Ovary (tissue), 3 donors: ENCODE measurements around the gene SORBS1.

Experiments used
- EP300 ChIP-seq: sonication (generic); formaldehyde crosslinking; IDR thresholded peaks from one replicate; pipeline ENCODE4 v1.6.1; 2017; ENCODE audit warnings: antibody characterized with exemption
- POLR2A ChIP-seq: fragments of 450-650 bp; IDR thresholded peaks from one replicate; pipeline ENCODE4 v1.6.1; 2017; ENCODE audit warnings: antibody characterized with exemption, mild to moderate bottlenecking, moderate library complexity
- TF ChIP-seq, protein P1 (sequence below), 3 donors: fragments of 450-650 bp in 2 of 3; fragments of 200-600 bp in 1 of 3; IDR thresholded peaks; one replicate each; pipeline versions ENCODE4 v1.5.1 to v1.8.0; 2016 to 2022; ENCODE audit warnings: antibody characterized with exemption in 3 of 3, mild to moderate bottlenecking in 1 of 3
- donor health status: DM: no; HTN: no; CAD: no.

DNA sequence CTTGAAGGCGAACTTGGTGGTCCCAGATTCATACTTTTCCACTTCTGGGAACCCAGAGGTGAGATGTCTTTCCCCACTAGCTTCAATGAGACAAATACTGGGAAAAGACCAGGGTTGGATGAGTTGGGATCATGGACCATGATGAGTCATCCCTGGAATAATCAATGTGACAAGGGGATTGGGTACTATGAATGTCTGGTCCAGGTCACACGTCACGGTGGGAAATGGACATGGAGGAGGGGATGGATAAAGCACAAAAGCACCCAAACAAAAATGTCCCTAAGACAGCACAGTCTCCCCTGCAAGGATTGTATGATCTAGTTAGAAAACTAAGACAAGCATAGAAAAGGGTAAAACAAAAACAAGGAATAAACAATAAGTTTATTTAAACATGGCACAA is 12.4 kb upstream of the SORBS1 start:
- no peak for TF ChIP-seq POLR2A
- TF ChIP-seq, protein P1, sequence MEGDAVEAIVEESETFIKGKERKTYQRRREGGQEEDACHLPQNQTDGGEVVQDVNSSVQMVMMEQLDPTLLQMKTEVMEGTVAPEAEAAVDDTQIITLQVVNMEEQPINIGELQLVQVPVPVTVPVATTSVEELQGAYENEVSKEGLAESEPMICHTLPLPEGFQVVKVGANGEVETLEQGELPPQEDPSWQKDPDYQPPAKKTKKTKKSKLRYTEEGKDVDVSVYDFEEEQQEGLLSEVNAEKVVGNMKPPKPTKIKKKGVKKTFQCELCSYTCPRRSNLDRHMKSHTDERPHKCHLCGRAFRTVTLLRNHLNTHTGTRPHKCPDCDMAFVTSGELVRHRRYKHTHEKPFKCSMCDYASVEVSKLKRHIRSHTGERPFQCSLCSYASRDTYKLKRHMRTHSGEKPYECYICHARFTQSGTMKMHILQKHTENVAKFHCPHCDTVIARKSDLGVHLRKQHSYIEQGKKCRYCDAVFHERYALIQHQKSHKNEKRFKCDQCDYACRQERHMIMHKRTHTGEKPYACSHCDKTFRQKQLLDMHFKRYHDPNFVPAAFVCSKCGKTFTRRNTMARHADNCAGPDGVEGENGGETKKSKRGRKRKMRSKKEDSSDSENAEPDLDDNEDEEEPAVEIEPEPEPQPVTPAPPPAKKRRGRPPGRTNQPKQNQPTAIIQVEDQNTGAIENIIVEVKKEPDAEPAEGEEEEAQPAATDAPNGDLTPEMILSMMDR (IDR thresholded peaks at IDR 0.05): no peak
- TF ChIP-seq EP300: no peak
